Fibroblast of skin of left quadriceps (primary cell): ENCODE results near the gene FLAD1.

ENCODE experiments used
- DNase-seq, 2 experiments: peaks; one replicate each; pipeline ENCODE4 v3.0.0-alpha.2; 2013; ENCODE audit warnings: low read depth in 2 of 2

The FLAD1 gene

DNA sequence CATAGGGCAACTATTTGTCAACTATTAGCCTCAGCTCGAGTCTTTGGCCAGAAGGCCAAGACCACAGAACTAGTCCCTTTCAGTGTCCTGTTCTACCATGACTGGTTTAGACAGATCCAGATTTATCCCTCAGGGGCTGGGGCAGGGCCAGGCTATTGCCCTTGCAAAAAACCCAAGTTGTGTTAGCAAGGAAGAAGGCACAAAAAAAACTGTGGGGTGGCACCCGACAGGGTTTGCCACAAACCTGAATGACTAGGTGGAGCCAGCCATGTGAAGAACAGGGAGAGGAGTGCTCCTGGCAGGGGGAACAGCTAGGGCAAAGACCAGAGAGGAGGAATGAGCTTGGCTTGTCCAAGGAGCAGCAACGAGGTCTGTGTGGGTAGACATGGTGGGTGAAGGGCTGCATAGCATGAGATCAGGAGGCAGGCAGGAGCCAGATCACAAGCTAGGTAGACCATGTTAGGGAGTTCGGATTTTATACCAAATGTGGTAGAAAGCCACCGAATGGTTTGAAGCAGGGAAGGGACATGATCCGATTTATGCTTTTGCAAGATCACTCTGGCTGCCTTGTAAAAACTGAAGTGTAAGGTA lies 54.8 kb downstream of the FLAD1 start:
- no peak for DNase-seq

DNA sequence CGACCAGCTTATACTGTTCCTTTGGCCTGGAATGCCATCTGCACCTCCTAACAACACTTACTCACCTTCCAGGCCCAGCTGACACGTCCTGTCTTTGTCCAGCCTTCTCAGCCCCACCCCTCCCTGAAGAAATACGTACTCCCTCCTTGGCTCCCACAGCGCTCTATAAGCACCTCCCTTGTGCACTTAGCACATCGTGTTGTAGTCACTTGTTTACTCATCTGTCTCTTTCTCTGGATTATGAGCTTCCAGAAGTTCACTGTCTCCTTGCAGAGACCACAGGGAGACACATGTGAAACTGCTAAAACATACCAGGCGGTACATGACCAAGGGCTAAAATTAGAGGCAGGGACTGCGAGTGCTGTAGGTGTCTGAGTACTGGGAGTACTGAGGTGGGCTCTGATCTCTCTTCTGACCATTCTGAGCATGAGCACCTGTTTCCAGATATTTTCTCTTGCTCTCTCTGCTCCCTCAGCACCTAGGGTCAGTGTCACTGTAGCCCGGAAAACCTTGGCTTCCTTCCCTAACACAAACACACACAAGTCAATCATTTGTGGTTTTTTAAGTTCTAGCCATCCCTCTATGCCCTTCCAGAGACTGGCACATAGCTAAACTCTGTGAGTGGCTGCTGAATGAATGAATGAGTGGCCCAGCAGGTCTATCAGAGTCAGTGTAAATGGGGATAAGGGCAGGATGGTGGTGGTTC lies 55.6 kb downstream of the FLAD1 start:
- no peak for DNase-seq

DNA sequence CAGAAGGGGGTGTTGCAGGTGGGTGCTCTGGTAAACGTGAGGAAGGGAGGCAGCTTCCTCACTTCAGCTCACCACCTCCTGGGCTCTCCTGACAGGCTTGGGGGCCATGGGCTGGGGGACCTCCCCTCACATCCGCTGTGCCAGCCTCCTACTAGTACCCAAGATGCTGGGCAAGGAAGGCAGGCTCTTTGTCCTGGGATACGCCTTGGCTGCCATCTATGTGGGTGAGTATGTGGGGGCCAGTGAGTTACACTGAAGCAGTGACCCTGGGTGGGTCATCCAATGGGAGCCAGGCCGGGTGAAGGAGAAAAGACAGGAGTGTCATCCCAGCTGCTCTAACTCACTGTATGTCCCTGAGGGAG lies 56.1 kb downstream of the FLAD1 start:
- DNase-seq, result no peak

DNA sequence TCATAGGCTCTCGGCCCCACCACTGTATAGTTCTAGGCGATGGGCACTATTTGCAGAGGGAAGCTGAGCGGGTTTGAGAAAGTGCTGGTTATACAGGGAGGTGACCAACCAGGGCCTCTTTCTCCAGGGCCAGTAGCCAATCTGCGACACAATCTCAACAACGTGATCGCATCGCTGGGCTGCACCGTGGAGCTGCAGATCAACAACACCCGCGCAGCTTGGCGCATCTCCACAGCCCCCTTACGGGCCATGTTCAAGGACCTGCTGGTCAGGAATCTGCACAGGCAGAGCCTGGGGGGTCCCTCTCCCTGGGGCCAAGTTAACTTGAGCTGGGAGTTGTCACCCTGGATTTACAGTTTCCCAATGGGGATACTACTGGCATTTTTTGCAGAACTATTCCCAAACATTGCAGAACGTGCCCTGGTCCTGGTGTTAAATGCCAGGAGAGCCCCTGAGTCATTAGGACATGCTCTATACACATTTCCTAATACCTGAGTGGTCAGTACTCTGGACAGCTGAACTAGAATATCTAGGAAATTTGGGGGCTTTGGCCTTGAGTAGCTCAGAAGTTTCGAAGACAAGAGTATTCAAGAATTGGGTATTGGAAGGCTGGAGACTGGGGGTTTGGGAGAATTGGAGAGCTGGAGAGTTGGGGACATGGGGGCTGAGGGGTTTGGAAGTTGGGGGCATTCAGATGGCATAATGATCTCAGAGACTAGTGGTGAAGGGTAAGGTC lies 57.4 kb downstream of the FLAD1 start:
- no peak for DNase-seq
